ENCODE measurements around the gene LRRC57.

DNA sequence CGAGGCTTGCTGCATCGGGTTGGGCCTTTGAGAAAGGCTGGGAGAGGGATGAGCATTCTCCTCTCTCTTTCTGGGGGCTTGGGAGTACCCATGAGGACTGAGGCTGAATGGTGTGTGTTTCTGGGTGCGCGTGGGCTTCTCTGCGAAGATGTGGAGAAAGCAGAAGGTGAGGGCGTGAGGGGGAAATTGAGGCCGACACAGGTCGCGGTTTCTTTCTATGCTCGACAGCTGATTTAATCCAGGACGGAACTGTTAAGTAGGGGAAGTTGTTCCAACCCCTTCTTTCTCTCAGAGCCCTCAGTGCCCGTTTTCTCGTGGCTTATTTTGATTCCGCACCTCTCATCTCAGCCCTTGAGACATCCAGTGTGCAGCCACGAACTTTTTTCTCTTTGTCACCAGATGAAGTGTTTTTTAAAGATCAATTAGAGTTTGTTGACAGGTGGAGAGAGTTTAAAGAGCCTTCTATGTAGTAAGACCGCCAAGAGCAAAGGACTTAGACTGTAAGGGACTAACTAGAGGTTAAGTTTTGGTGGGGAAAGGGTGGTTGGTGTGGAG is 27.5 kb upstream of the LRRC57 start:
- no peak for TF ChIP-seq POLR2A (IDR thresholded peaks at IDR 0.05; ENCODE audit: low read depth, low read length)
- TF ChIP-seq POLR2AphosphoS5 (IDR thresholded peaks at IDR 0.05; ENCODE audit: low read depth, low read length), result no peak
- TF ChIP-seq TAF1 (IDR thresholded peaks at IDR 0.05; ENCODE audit: borderline replicate concordance, low read depth, low read length), result no peak

All from GM12892 (cell line).